DOHH2 (cell line): Measurements from ENCODE around the gene FAAP100.

ENCODE experiments used
- H3F3A ChIP-seq: fragments of 200-600 bp; sonication (generic), shearing (Covaris generic); 2 replicates; pipeline ENCODE4 v1.6.0; 2016; ENCODE audit warnings: antibody characterized with exemption, mild to moderate bottlenecking; ENCODE audit not compliant: control insufficient read depth, insufficient read depth
- H3K27ac ChIP-seq: fragments of 200-600 bp; sonication (generic); 2 replicates; pipeline ENCODE4 v1.5.1; 2014; ENCODE audit warnings: low read depth, mild to moderate bottlenecking, low read length, moderate library complexity
- H3K27me3 ChIP-seq: fragments of 200-600 bp; sonication (generic); 2 replicates; pipeline ENCODE4 v1.6.1; 2014; ENCODE audit warnings: mild to moderate bottlenecking, low read length, mixed read lengths; ENCODE audit not compliant: control insufficient read depth
- H3K36me3 ChIP-seq: fragments of 200-600 bp; sonication (generic); 2 replicates; pipeline ENCODE4 v1.6.1; 2014; ENCODE audit warnings: mild to moderate bottlenecking, low read length, moderate library complexity, mixed read lengths; ENCODE audit not compliant: control insufficient read depth
- H3K4me1 ChIP-seq: fragments of 200-600 bp; sonication (generic); 2 replicates; pipeline ENCODE4 v1.6.1; 2014; ENCODE audit warnings: mild to moderate bottlenecking, low read length, mixed read lengths; ENCODE audit not compliant: control insufficient read depth
- H3K4me2 ChIP-seq: fragments of 200-600 bp; sonication (generic); 2 replicates; pipeline ENCODE4 v1.6.0; 2014; ENCODE audit warnings: mild to moderate bottlenecking, low read length, moderate library complexity
- H3K4me3 ChIP-seq: fragments of 200-600 bp; sonication (generic); 2 replicates; pipeline ENCODE4 v1.5.1; 2014; ENCODE audit warnings: mild to moderate bottlenecking, low read length, mixed read lengths
- H3K79me2 ChIP-seq: fragments of 200-600 bp; sonication (generic); 2 replicates; pipeline ENCODE4 v1.6.1; 2014; ENCODE audit warnings: mild to moderate bottlenecking, low read length, mixed read lengths; ENCODE audit not compliant: control insufficient read depth
- H3K9me2 ChIP-seq: fragments of 200-600 bp; sonication (generic); replicated peaks from 2 replicates; pipeline ENCODE4 v1.6.1; 2014; ENCODE audit warnings: mild to moderate bottlenecking, low read length, mixed read lengths; ENCODE audit not compliant: control insufficient read depth
- H3K9me3 ChIP-seq: fragments of 200-600 bp; sonication (generic); 2 replicates; pipeline ENCODE4 v1.6.1; 2014; ENCODE audit warnings: antibody characterized with exemption, low read length, mixed read lengths; ENCODE audit not compliant: control insufficient read depth, insufficient read depth
- H4K20me1 ChIP-seq: fragments of 200-600 bp; sonication (generic); 2 replicates; pipeline ENCODE4 v1.6.0; 2014; ENCODE audit warnings: low read depth, mild to moderate bottlenecking, antibody characterized with exemption, low read length, moderate library complexity; ENCODE audit not compliant: control insufficient read depth, insufficient read depth
- CTCF ChIP-seq: fragments of 200-600 bp; sonication (generic); IDR thresholded peaks from one replicate; pipeline ENCODE4 v1.5.1; 2014; ENCODE audit warnings: antibody characterized with exemption, mild to moderate bottlenecking, low read depth, low read length; ENCODE audit not compliant: poor library complexity, severe bottlenecking
- EZH2phosphoT487 ChIP-seq: fragments of 200-600 bp; sonication (generic); IDR thresholded peaks from 2 replicates; pipeline ENCODE4 v1.6.1; 2017; ENCODE audit warnings: borderline replicate concordance, mild to moderate bottlenecking, antibody characterized with exemption, low read length, moderate library complexity, mixed read lengths

The FAAP100 gene

GRCh38 chr17:81527591-81528383 is 24.4 kb downstream of the FAAP100 start, which contains the start of gene FSCN2:
FSCN2 (plus strand) TSS chr17:81528377; CDS start chr17:81528532, 155 bp downstream.
- peaks cover 21% of the 10 kb centered on the region; the same call in 1 of the 2 replicates for H3K9me3 ChIP-seq
- no peaks in the 10 kb centered on the region for H3K79me2 ChIP-seq
- H3K4me1 ChIP-seq, result no peaks in the 10 kb centered on the region
- H3K27ac ChIP-seq, result no peak within 1 kb of the TSS
- no peak within 1 kb of the TSS for H3K4me2 ChIP-seq
- H3K27me3 ChIP-seq, result peaks cover 5% of the 10 kb centered on the region; the same call in 1 of the 2 replicates
- H4K20me1 ChIP-seq, result no peaks in the 10 kb centered on the region
- no peak within 1 kb of the TSS for H3K4me3 ChIP-seq
- no peaks in the 10 kb centered on the region for H3F3A ChIP-seq
- no peak for TF ChIP-seq EZH2phosphoT487
- no peak for TF ChIP-seq CTCF
- H3K36me3 ChIP-seq, result no peaks in the 10 kb centered on the region
- H3K9me2 ChIP-seq, result no peaks in the 10 kb centered on the region

- Histone ChIP-seq H4K20me1 (no peaks in the 10 kb centered on the region), H3K27ac (no peak overlapping the region), H3F3A (no peaks in the 10 kb centered on the region), H3K9me2 (no peaks in the 10 kb centered on the region), H3K4me2 (no peak overlapping the region), H3K27me3 (peaks cover 5% of the 10 kb centered on the region; the same call in 1 of the 2 replicates), H3K36me3 (no peaks in the 10 kb centered on the region), H3K4me3 (no peak overlapping the region), H3K79me2 (no peaks in the 10 kb centered on the region), H3K9me3 (peaks cover 18% of the 10 kb centered on the region; the same call in 1 of the 2 replicates), H3K4me1 (no peaks in the 10 kb centered on the region)
- TF ChIP-seq CTCF, result no peak
- no peak for TF ChIP-seq EZH2phosphoT487
Observed at GRCh38 chr17:81526662-81527571, 25.2 kb downstream of the FAAP100 start.

- no peak for TF ChIP-seq EZH2phosphoT487
- TF ChIP-seq CTCF, result no peak
- Histone ChIP-seq H3K9me3 (no peaks in the 10 kb centered on the region), H4K20me1 (no peaks in the 10 kb centered on the region), H3K79me2 (no peaks in the 10 kb centered on the region), H3F3A (peaks cover 6% of the 10 kb centered on the region), H3K4me3 (no peak overlapping the region), H3K9me2 (no peaks in the 10 kb centered on the region), H3K4me2 (no peak overlapping the region), H3K4me1 (peaks cover 6% of the 10 kb centered on the region), H3K36me3 (no peaks in the 10 kb centered on the region), H3K27ac (no peak overlapping the region), H3K27me3 (peaks cover 5% of the 10 kb centered on the region; the same call in 1 of the 2 replicates)
Observed at GRCh38 chr17:81524865-81525159, 27.3 kb downstream of the FAAP100 start.
